ENCODE measurements around the gene LAMA5.

- TF ChIP-seq CTCF (IDR thresholded peaks at IDR 0.05; ENCODE audit: low read length) (no peak), EZH2phosphoT487 (IDR thresholded peaks at IDR 0.05; ENCODE audit: low read length) (no peak)
Observed at GRCh38 chr20:62377064-62377461, 10.0 kb upstream of the LAMA5 start.

Data from MM.1S (cell line).